ENCODE data around the gene ANGPTL8. TPM values are rescaled to one million over a fixed set of nuclear protein-coding genes. Genes with fewer than 3 reads are reported as not detected.

The ANGPTL8 gene
- total and polyA plus RNA-seq, 2 of the 13 experiments (the other 11 are each of a cell fraction or from before 2014, with no cell fraction given) = 27.3 to 243 TPM

DNA sequence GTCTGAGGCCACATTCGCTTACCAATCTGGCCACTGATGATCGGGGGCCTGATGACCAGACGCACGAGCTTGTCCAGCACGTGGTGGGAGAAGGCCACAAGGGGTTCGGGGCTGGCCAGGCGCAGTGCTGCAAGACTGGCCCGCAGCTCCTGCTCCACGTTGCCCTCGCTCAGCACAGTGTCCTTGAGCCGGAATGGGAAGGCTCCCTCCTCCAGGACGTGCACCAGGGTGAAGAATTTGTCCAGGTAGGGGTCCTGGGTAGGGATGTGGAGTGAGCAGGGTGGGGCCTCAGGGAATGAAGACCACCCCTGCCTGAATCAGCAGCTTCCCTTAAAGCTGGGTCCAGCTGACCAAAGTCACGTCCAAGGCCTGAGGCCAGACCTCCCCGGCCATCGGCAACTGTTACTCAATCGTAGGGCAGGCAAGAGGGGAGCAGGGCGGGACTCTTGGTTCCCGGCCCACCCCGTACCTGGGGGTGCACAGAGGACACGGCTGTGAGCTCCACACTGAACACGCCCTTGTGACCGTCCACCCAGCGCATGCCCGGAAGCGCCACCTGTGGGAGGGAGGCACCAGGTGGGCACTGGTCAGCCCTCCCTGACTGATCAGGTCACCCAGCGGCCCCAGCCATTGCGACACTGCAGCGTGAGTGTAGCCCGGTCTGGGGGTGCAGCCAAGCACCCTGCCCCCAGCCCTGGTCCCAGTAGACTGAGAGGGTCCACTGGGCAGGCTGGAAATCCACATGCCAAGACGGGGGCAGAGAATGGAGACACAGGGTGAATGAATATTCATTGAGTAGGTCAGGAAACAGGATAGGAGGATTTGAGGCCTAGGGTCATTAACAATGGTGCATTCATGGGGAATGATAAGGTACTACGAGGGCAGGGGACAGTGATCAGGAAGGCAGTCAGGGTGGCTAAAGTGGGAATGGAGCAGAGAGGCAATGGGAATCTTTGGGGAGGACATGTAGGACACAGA lies 2.8 kb upstream of the ANGPTL8 start (continued):
- TF ChIP-seq, protein P1, sequence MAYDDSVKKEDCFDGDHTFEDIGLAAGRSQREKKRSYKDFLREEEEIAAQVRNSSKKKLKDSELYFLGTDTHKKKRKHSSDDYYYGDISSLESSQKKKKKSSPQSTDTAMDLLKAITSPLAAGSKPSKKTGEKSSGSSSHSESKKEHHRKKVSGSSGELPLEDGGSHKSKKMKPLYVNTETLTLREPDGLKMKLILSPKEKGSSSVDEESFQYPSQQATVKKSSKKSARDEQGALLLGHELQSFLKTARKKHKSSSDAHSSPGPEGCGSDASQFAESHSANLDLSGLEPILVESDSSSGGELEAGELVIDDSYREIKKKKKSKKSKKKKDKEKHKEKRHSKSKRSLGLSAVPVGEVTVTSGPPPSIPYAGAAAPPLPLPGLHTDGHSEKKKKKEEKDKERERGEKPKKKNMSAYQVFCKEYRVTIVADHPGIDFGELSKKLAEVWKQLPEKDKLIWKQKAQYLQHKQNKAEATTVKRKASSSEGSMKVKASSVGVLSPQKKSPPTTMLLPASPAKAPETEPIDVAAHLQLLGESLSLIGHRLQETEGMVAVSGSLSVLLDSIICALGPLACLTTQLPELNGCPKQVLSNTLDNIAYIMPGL (CRISPR knock-in tag; IDR thresholded peaks at IDR 0.05; ENCODE audit: borderline replicate concordance in 1 of 2, low read depth in 1 of 2) = peak; percentile 60 to 63; a peak in 1 of 4 replicates
- no peak for TF ChIP-seq KDM5A (IDR thresholded peaks at IDR 0.05; ENCODE audit: borderline replicate concordance, low read length)
- TF ChIP-seq GPN1 (CRISPR knock-in tag; IDR thresholded peaks at IDR 0.05; ENCODE audit: borderline replicate concordance) = no peak
- TF ChIP-seq NR2F2 (IDR thresholded peaks at IDR 0.05; ENCODE audit: borderline replicate concordance, low read depth) = peak; percentile 67; the same call in 1 of the 2 replicates
- TF ChIP-seq ZNF616 (CRISPR knock-in tag; IDR thresholded peaks at IDR 0.05; ENCODE audit: low read depth) = no peak
- TF ChIP-seq NFATC3 (CRISPR knock-in tag; IDR thresholded peaks at IDR 0.05) = no peak
- 0 out of 2 replicates have a peak, but pooled peaks have one; percentile 44 for TF ChIP-seq ZBTB8A (CRISPR knock-in tag; IDR thresholded peaks at IDR 0.05; ENCODE audit: borderline replicate concordance, low read depth)
- TF ChIP-seq CENPT (CRISPR knock-in tag; IDR thresholded peaks at IDR 0.05; ENCODE audit: low read depth) = peak; percentile 15; the same call in 1 of the 2 replicates
- peak; percentile 94; the same call in 1 of the 2 replicates for TF ChIP-seq ZNF430 (CRISPR knock-in tag; IDR thresholded peaks at IDR 0.05)
- no peak for TF ChIP-seq KMT2A (CRISPR knock-in tag; IDR thresholded peaks at IDR 0.05)
- TF ChIP-seq ASH2L (IDR thresholded peaks at IDR 0.05; ENCODE audit: insufficient read length, low read depth, low read length) = peak; percentile 49
- TF ChIP-seq, protein P2, sequence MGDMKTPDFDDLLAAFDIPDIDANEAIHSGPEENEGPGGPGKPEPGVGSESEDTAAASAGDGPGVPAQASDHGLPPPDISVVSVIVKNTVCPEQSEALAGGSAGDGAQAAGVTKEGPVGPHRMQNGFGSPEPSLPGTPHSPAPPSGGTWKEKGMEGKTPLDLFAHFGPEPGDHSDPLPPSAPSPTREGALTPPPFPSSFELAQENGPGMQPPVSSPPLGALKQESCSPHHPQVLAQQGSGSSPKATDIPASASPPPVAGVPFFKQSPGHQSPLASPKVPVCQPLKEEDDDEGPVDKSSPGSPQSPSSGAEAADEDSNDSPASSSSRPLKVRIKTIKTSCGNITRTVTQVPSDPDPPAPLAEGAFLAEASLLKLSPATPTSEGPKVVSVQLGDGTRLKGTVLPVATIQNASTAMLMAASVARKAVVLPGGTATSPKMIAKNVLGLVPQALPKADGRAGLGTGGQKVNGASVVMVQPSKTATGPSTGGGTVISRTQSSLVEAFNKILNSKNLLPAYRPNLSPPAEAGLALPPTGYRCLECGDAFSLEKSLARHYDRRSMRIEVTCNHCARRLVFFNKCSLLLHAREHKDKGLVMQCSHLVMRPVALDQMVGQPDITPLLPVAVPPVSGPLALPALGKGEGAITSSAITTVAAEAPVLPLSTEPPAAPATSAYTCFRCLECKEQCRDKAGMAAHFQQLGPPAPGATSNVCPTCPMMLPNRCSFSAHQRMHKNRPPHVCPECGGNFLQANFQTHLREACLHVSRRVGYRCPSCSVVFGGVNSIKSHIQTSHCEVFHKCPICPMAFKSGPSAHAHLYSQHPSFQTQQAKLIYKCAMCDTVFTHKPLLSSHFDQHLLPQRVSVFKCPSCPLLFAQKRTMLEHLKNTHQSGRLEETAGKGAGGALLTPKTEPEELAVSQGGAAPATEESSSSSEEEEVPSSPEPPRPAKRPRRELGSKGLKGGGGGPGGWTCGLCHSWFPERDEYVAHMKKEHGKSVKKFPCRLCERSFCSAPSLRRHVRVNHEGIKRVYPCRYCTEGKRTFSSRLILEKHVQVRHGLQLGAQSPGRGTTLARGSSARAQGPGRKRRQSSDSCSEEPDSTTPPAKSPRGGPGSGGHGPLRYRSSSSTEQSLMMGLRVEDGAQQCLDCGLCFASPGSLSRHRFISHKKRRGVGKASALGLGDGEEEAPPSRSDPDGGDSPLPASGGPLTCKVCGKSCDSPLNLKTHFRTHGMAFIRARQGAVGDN (CRISPR knock-in tag; IDR thresholded peaks at IDR 0.05) = peak; percentile 95
- TF ChIP-seq, protein P3, sequence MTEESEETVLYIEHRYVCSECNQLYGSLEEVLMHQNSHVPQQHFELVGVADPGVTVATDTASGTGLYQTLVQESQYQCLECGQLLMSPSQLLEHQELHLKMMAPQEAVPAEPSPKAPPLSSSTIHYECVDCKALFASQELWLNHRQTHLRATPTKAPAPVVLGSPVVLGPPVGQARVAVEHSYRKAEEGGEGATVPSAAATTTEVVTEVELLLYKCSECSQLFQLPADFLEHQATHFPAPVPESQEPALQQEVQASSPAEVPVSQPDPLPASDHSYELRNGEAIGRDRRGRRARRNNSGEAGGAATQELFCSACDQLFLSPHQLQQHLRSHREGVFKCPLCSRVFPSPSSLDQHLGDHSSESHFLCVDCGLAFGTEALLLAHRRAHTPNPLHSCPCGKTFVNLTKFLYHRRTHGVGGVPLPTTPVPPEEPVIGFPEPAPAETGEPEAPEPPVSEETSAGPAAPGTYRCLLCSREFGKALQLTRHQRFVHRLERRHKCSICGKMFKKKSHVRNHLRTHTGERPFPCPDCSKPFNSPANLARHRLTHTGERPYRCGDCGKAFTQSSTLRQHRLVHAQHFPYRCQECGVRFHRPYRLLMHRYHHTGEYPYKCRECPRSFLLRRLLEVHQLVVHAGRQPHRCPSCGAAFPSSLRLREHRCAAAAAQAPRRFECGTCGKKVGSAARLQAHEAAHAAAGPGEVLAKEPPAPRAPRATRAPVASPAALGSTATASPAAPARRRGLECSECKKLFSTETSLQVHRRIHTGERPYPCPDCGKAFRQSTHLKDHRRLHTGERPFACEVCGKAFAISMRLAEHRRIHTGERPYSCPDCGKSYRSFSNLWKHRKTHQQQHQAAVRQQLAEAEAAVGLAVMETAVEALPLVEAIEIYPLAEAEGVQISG (CRISPR knock-in tag; IDR thresholded peaks at IDR 0.05) = peak; percentile 69
- TF ChIP-seq ZFP36L1 (CRISPR knock-in tag; IDR thresholded peaks at IDR 0.05) = peak; percentile 64
- TF ChIP-seq ZNF275 (CRISPR knock-in tag; IDR thresholded peaks at IDR 0.05; ENCODE audit: borderline replicate concordance) = peak; percentile 67; the same call in 1 of the 2 replicates

All from HepG2 (cell line).